Activated CD8-positive, alpha-beta memory T cell treated with anti-CD3 and anti-CD28 coated beads, Interleukin-2, amount 50 U/mL, for 4 hours (primary cell): Measurements from ENCODE around the gene COL6A3.
A peak's percentile ranks its signal among the peaks of the same experiment; 100 is the strongest.

Experiments
- DNase-seq: peaks from one replicate; pipeline ENCODE4 v3.0.0-alpha.2; 2020

COL6A3 gene

DNA sequence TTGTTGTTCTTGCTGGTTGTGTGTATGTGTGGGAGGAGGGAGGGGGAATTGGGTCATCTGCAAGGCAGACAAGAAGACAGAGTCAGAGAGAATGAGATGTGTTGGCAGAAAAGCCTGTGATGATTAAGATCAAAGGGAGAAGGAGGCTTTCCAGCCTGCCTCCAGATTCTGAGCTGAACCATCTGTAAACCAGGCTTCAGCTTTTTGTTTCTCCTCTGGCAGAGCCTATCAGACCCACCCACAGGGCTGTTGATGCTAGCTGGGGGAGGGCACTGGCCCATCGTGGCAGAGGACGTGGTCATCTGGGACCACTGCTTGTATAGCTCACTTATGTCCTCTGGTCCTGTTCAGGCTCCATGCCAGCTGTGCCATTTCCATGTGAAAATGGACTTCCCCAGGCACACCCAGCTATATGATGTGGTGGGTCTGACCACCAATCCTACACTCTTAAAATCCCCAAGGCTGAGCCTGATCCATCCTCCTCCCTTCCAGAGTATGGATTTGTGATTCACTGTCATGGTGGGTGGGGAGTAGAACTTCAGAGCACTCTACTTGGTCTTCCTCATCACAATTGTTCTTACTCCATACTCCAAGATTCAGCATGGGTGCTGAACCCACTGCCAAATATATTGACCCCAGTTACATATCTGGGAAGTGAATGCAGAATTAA, 27.8 kb upstream of the COL6A3 start:
- DNase-seq: peak; percentile 28

DNA sequence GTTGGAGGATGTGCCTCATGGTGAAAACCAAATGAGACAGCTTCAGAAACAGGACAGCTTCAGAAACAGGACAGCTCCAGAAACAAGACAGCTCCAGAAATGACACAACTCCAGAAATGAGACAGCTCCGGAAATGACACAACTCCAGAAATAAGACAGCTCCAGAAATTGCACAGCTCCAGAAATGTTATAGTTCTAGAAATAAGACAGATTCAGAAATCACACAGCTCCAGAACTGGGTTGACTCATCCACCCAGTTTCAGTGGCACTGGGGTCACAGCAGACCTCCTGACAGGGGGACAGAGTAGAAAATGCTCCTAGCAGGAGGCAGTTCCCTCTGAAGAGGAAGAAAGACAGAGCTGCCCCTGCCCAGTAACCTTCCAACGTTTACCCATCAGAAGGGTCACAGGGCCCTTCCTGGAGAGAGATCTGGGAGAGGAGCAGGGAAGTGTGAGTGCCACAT, 26.9 kb upstream of the COL6A3 start:
- DNase-seq: no peak

DNA sequence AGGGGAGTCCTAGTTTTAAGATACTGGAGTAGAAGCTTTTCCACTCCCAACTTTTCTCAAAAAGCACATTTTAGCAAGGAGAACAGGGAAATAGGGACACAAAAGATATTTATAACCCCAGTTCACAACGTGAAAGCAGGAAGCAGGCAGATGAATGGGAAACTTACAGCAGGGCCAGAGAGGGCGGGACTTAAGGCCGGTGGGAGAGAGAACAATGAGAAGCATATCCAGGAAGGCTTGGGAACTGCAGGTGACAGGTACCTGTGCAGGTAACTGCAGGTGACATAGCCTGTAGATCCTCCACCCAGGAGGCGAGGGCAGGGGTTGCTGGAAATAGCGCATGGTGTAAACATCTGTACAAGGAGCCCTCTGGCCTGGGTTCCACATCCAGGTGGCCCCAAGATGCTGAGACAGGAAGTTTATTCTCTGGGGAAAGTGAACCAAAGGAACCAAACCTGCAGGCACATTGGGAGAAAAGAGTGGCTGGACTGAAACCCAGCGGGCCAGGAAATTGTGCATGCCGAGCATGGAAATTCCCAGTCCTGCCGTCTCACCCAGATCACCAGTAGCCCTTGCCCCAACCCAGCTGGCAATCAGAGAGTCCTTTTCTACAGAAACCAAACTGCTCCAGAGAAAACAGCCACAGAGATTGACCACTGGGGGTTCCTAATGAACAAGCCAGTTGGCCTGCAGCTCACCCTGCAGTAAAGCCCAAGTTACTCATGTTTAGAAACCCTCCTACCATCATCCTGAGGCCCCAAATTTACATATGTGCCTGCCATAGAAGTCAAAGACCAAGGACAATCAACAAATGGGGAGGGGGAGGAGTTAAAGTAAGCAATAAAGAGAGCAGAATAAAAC, 24.3 kb upstream of the COL6A3 start:
- no peak for DNase-seq

DNA sequence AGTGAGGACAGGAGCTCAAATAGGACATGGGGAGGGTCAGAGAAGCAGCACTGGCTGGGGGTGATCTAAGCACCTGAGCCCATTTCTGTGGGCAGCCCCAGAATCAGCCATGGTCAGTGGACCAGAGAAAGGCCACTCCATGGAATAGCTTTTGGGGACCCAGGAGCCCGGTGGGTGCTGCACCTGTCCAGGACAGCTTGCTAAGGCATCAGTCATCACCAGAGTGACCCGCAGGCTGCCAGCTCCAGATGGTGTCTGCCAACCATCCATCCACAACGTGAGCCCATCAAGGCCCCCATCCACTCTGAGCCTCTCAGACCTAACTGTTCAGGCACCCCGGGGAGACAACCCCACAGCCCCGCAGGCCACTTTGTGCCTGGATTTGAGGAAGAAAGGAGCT, 23.6 kb upstream of the COL6A3 start:
- no peak for DNase-seq

DNA sequence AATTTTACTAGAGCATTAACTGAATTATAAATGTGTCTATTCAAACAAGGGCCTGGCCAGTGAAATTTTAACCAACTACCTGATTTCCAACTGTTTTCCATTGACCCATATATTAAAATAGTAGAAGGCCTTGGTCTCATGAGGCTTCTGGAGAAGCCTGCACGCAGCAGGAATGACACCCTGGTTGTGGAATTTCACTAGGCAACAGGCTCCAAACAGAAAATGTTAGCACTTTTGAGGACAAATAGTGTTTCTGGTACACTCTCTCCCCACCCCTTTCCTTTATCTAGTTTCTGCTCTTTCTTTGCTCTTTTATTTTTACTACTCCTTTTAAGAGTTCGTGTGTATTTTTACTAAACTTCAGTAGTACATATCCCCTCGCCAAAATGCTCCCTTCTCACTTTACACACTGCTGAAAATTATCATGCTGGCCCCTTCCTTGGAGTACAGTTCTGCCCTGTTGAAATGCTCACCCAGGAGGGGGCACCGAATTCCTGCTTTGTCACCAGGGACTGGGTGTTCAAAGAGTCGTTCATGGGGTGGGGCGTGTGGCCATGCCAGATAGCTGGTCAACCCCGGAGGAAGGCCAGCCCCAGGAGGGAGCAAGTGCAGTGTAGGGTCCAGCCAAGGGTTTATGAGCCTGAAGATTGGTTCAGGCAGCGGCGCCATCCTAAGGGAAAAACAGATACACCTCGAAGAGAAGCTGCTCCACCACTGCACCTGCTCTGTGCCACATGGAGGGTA, 22.1 kb upstream of the COL6A3 start:
- DNase-seq: no peak

DNA sequence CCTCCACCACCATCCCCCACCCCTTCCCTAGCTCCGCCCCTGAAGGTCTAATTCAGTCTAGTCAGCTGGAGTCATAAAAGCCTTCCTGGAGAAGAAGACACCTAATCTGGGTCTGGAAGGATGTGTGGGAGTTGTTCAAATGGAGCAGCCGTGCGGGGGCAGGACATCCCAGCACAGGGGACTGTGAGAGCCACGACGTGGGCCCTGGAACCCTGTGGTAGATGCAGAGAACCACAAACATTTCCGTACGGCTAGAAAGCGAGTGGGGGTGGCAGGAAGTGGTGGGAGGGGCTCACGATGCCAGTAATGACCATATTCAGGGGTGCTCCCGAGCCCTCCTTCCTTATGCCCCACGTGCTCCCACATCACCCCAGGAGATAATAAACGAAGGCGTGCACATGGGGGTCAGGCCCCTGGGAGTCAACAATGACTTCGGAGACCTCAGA, 20.9 kb upstream of the COL6A3 start:
- peak; percentile 80 for DNase-seq

DNA sequence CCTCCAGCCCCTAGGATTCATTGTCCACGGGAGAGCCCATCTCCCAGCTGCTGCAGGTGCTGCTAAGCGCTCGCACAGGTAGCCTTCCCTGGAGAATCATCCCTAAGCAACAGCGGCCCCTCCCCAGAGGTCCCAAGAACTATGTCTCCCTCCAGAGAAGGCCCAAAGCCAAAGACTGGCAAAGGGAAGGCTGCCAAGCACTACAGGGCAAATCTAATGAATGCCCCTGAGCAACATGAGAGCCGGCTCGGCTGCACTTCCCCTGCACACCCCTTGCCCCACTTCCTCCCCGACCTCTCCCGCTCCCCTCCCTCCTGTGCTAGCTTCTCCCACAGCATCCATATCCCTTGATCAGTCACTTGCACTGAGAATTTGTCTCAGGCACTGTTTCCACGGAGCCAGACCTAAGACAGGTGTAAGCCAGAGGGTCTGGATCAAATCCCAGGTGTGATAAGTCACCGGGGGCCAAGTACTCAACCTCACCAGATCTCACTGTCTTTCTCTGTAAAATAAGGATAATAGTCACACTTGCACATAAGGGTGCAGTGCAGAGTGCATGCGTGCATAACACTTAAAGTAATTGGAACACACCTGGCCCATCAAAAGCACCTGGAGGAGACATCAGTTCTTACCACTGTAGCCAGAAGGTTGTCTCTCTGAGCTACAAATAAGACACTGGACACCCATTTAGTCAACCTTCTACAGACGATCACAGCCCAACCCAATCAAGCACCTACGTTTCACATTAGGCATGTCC, 20.1 kb upstream of the COL6A3 start:
- DNase-seq: no peak

DNA sequence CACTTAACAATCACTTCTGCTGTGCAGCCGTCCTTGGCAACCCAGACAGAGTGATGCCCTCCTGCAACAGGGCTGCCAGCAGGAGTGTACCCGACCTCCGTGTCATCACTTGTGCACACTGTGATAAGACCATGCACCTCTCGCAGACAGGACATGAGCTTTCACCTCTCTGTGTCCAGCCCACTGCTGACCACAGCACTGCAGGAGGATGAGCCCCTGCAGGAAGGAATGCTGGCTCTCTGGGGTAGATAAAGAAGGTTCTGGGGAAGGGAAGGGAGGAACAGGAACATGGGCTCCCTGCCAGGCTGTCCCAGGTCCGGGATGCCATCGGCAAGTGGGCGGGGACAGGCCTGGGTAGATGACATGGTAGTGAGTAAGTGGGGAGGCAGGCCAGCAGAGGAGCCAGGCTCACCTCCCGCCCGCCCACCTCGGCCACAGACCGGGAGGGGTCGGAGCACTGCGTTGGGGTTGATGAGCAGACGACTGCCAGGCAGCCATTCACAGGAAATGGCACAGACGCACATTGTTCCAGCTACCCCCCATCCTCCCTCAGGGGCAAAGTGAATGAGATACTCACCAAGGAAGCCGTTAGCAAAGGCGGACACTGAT, 18.6 kb upstream of the COL6A3 start:
- peak; percentile 89 for DNase-seq

DNA sequence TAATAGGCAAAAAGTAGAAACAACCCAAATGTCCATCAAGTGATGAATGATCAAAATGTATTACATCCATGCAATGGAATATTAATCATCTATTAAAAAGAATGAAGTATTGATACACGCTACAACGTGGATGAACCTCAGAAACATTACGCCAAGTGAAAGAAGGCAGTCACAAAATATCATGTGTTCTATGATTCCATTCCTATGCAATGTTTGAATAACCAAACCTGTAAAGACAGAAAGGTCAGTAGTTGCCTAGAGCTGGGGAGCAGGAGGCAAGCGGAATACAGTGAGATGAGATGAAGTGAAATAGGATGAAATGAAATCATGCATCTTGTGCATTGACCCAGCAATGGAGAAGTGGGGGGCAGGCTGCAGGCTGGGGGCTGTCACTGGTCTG, 17.9 kb upstream of the COL6A3 start:
- no peak for DNase-seq

DNA sequence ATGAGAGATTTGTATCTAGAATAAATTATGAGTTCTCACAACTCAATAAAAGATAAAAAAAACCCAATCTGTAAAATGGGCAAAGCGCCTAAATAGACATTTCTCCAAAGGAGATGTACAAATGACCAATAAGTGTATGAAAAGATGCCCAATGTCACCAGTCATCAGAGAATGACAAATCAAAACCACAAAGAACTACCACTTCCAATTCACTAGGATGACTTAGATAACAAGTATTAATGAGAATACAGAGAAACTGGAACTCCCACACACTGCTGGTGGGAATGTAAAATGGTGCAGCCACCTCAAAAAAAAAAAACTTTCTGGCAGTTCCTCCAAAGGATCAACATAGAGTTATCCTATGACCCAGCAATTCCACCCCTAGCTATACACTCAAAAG, 17.4 kb upstream of the COL6A3 start:
- DNase-seq: no peak

DNA sequence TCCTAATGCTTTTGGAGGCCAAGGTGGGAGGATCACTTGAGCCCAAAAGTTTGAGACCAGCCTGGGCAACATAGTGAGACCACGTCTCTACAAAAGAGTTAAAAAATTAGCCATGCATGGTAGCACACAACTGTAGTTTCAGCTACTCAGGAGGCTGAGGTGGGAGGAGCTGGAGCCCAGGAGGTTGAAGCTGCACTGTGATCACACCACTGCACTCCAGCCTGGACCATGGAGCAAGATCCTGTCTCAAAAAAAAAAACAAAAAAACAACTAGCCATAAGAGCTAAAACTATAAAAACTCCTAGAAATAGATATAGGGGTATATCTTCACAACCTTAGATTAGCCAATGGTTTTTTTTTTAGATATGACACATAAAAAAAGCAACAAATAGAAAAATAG, 16.9 kb upstream of the COL6A3 start:
- DNase-seq: no peak

DNA sequence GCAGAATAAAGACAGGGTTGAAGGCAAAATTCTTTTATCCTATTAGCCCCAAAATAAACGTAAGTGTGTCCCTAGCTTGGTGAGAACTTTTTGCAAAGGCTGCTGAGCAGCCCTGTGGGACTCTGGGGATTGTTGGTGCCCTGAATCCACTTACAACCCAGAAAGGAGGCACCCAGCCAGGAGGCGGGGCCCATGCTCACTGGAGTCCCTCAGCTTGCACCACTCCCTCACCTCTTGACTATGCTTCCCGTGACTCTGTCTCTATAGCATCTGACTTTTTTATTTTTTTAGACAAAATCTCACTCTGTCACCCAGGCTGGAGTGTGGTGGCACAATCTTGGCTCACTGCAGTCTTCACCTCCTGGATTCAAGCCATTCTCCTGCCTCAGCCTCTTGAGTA, 15.8 kb upstream of the COL6A3 start:
- peak; percentile 23 for DNase-seq

DNA sequence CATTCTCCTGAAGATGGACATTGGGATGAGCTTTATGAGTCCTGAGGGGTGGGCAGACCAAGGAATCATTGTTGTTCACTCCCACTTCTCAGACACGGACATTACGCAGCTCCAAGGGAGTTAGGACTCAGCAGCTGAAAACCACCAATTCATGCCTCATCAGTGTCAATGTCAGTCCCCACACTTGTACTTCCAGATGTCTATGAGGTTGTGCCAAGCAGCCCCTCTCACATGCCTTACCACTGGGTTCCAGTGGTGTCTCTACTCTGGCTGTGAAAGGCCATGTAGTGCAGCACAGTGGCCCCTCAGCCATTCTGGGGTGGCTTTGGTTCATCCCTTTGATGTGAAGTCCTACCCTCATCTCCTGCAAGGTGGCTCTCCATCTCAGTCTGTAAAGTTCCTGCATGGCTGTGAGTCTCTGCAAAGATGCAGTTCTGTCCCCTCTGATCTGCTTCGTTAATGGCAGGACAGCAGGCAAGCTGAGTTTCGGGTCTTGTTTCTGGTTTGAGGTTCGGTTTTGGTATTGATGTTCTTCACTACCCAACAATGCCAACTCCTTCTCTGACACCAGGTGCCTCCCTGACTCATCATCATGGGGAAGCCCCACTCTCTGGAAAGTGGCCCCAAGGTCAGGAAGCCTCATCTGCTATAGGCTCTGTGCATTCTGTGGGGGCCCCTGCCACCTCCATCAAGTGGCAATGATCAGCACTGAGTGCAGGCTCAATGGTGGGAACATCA, 14.0 kb upstream of the COL6A3 start:
- DNase-seq: peak; percentile 73

DNA sequence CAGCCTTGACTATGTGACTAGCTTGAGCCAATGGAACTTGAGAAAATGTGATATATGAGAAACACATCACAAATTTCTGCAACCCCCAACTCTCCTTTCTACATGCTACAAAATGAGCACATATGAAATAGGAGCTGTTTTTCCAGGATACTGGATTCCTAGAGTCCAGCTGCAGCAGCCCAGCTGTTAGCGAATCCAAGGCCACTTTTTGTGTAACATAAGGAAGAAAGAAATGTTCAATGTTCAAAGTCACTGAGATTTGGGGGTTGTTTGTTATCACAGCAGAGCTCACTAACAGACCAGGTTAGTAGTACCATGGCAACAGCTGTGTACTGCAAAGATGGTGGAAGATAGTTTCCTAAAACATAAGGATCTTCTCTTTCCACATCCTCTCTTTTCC, 12.6 kb upstream of the COL6A3 start:
- DNase-seq: no peak

DNA sequence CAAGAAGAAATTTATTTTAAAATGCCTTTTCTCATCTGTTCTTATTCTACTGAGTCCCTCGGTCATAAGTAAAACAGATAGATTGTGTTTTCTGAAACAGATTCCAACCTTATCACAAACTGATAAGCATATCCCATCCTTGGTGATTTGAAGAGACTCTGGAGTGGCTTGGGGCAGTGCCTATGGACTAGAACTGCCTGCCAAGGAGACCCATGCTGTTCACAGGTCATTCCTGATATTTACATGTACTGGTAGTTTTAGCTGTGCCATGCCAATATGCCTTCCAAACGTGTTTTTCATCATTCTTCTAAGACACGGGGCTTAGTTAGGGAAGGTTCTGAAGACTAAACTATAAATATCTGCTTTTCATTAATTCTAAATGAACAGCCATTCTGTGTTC, 11.4 kb upstream of the COL6A3 start:
- DNase-seq: no peak

DNA sequence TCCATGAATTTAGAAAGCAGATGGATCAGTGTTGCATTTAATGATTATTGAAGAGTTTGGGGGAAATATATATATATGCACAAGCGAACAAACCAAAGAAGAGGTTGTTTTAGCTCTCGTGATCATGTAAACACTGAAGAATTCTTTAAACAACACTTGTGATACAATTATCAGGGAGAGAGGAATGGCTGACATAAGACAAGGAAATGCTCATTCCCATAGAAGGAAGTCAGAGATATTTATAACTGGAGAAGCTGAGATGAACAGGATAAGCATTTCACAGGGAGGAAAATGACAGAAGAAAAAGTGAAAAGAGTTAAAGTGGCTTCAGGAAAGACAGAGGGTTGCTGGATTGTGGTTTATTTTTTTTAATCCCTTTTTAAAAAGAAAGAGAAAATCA, 10.6 kb upstream of the COL6A3 start:
- DNase-seq: no peak

DNA sequence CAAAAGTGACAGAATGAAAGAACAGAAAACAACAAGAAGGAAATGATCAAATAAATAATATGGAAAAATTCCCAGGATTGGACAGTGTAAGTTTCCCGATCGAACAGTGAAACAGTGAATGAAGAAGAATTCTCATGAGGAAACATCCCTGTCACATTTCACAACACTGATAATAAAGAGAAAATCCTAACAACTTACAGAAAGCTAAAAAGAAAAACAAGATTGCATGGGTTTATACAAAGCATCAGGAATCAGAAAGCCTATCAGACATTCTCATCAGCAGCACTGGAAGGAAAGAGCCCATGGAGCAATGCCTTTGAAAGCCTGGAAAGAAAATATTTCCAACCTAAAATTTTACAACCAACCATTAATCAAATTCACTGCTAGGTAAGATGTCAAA, 9.9 kb upstream of the COL6A3 start:
- DNase-seq: no peak

DNA sequence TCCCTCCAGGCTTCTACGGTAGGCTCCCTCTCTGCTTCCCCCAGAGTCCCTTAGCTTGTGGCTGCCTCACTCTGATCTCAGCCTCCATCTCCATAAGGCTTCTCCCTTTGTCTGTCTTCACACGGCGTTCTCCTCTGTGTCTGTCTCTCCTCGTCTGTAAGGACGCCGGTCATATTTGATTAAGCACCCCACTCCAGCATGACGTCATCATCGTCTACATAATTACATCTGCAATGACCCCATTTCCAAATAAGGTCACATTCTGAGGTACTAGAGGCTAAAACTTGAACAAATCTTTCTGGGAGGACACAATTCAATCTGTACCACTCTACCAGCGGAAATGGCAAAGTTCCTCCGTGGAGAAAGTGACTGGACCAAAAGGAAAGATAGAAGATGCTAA, 8.3 kb upstream of the COL6A3 start:
- DNase-seq: no peak

DNA sequence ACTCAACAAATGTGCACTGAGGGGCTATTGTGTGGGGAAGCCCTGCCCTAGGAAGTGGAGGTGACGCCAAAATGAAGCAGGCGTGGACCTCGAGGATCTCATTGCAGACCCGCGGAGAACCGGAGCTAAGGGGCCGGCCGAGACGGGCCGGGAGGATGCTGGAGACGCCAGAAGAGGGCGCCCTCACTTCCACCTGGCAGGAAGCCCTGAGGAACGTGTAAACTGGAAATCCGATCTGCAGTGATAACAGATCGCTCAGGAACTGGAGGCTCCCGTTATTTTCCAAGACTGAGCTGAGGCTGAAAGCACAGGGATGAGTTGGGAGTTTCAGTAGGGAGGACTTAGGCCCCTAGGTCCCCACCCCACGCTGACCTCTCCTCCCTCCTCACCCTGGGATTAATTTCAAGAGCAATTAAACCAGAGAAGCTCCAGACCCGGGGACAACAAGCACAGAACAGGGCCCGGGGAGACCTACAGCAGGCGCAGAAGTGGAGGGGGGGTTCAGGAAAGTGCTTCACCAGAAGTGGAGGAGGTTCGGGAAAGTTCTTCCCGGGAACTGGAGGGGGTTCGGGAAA, 7.7 kb upstream of the COL6A3 start:
- DNase-seq: peak; percentile 87

DNA sequence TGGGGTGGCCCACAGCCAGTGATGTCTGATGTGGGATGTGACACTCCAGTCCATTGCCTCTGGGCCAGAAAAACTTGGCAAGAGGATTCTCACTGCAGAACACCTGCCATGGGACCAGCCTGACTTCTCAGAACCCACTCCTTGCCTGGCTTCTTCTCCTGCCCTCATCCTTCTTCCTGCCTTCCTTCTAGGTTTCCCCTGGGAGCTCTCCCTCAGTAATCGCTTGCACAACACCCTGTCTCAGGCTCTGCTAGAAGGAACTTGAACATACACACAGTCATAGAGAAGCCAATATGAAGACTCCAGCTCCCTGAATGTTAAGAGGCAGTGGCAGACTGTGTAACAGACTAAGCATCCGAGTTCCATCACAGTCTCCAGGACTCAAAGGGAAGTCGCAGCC, 4.3 kb upstream of the COL6A3 start:
- DNase-seq: no peak
